K562 (cell line): Measurements from ENCODE around the gene MKNK2. TPM values are rescaled to one million over a fixed set of nuclear protein-coding genes. Genes with fewer than 3 reads are reported as not detected.
A peak's percentile ranks its signal among the peaks of the same experiment; 100 is the strongest.

Experiments
- E2F6 ChIP-seq, 2 experiments: IDR thresholded peaks; 2 replicates each; pipeline ENCODE4 v1.6.1; 2011; ENCODE audit warnings: borderline replicate concordance in 1 of 2, control low read depth in 1 of 2, low read depth in 1 of 2, low read length in 1 of 2, mild to moderate bottlenecking in 1 of 2, mixed read lengths in 1 of 2, moderate library complexity in 1 of 2; ENCODE audit not compliant: insufficient read depth in 1 of 2, insufficient read length in 1 of 2, poor library complexity in 1 of 2, severe bottlenecking in 1 of 2; ENCODE audit errors: extremely low read depth in 1 of 2
- GTF2B ChIP-seq: IDR thresholded peaks from 2 replicates; pipeline ENCODE4 v1.6.1; 2011; ENCODE audit not compliant: insufficient read length; ENCODE audit errors: extremely low read depth
- HDAC8 ChIP-seq: fragments of 450-650 bp; IDR thresholded peaks from 2 replicates; pipeline ENCODE4 v1.6.1; 2016; ENCODE audit warnings: mild to moderate bottlenecking, missing genetic modification characterization, moderate library complexity, missing compliant biosample characterization
- PHB ChIP-seq: fragments of 250-450 bp; sonication (Bioruptor Pico); IDR thresholded peaks from 2 replicates; pipeline ENCODE4 v1.5.0; 2021
- PRDM10 ChIP-seq: fragments of 450-650 bp; IDR thresholded peaks from 2 replicates; pipeline ENCODE4 v1.6.1; 2018; ENCODE audit not compliant: partially characterized antibody
- SRF ChIP-seq, 2 experiments: fragments of 250-450, 450-650 bp in 1 of 2; sonication (Bioruptor Pico) in 1 of 2; sonication (generic) in 1 of 2; formaldehyde crosslinking; IDR thresholded peaks; 2 replicates each; pipeline versions ENCODE4 v1.5.0 to v1.5.1; 2020 to 2022; ENCODE audit warnings: mild to moderate bottlenecking in 1 of 2, missing genetic modification reagents in 1 of 2
- SRSF9 ChIP-seq: fragments of 200-400 bp; formaldehyde crosslinking; IDR thresholded peaks from 2 replicates; pipeline ENCODE4 v1.6.1; 2017; ENCODE audit warnings: low read depth, low read length, borderline replicate concordance
- TEAD1 ChIP-seq, 2 experiments: fragments of 450-650 bp in 1 of 2; sonication (generic) in 1 of 2; formaldehyde crosslinking; IDR thresholded peaks; 2 replicates each; pipeline versions ENCODE4 v1.4.0 to v1.8.0; 2020 to 2022; ENCODE audit warnings: mild to moderate bottlenecking in 2 of 2, missing genetic modification reagents in 1 of 2
- ZNF121 ChIP-seq: sonication (generic); formaldehyde crosslinking; conservative IDR thresholded peaks from 2 replicates; pipeline ENCODE4 v1.8.0; 2022; ENCODE audit warnings: missing genetic modification reagents
- polyA plus RNA-seq, 8 experiments: library from polyadenylated mRNA; depleted of rRNA in 4 of 8; stranded (reverse) in 5 of 8; unstranded in 3 of 8; fragments of >200 nt; fragmentation: Nextera tagmentation in 2 of 8; fragmentation: Illumina TruSeq in 1 of 8; extraction: Ambion mirVana in 2 of 8; extraction: Trizol in 1 of 8; gene quantifications; 2 replicates each; pipeline versions ENCODE4 v1.2.1 to v1.2.3, GENCODE V29; 2011 to 2014; ENCODE audit warnings: inconsistent platforms in 1 of 8, missing spikeins in 1 of 8
- total RNA-seq, 7 experiments: library from RNA; depleted of rRNA in 6 of 7; stranded (reverse); fragments of >200 nt in 6 of 7; fragmentation: Illumina TruSeq in 2 of 7; extraction: Trizol in 2 of 7; gene quantifications; 2 replicates each; pipeline versions ENCODE4 v1.2.1 to v1.2.3, GENCODE V29; 2011 to 2021; ENCODE audit warnings: low replicate concordance in 1 of 7
- TF ChIP-seq, protein P1 (sequence below), 2 experiments: IDR thresholded peaks in 1 of 2; conservative IDR thresholded peaks in 1 of 2; 2 replicates each; pipeline ENCODE4 v1.6.1; 2016; ENCODE audit warnings: low read depth in 2 of 2, mild to moderate bottlenecking in 1 of 2, missing compliant biosample characterization in 1 of 2, missing genetic modification characterization in 1 of 2, moderate library complexity in 1 of 2
- TF ChIP-seq, protein P2 (sequence below), 2 experiments: fragments of 250-450 bp in 1 of 2; fragments of 450-650 bp in 1 of 2; sonication (Bioruptor Pico) in 1 of 2; IDR thresholded peaks; 2 replicates each; pipeline versions ENCODE4 v1.6.1 to v1.8.0; 2016 to 2021; ENCODE audit warnings: mild to moderate bottlenecking in 2 of 2, moderate library complexity in 2 of 2, missing compliant biosample characterization in 1 of 2, missing genetic modification characterization in 1 of 2

The MKNK2 gene
- total and polyA plus RNA-seq, 9 of the 15 experiments (the other 6 are each of a cell fraction or from before 2014, with no cell fraction given), result 5.1 to 191 (median 51.9) TPM

GRCh38 chr19:2061495-2062388, 10.7 kb upstream of the MKNK2 start (continued):
- TF ChIP-seq HDAC8 (no peak), SRSF9 (no peak), TEAD1 (CRISPR knock-in tag; IDR thresholded peaks at IDR 0.05) (no peak), GTF2B (peak; percentile 31), ZNF121 (no peak), SRF (CRISPR knock-in tag; IDR thresholded peaks at IDR 0.05) (no peak), PRDM10 (no peak), E2F6 (IDR thresholded peaks at IDR 0.05; ENCODE audit: borderline replicate concordance in 1 of 2, extremely low read depth in 1 of 2, insufficient read depth in 1 of 2, insufficient read length in 1 of 2, low read depth in 1 of 2, low read length in 1 of 2, poor library complexity in 1 of 2, severe bottlenecking in 1 of 2) (peak in 1 of 2 experiments; percentile 83), PHB (0 out of 2 replicates have a peak, but pooled peaks have one; percentile 54)
- TF ChIP-seq, protein P1, sequence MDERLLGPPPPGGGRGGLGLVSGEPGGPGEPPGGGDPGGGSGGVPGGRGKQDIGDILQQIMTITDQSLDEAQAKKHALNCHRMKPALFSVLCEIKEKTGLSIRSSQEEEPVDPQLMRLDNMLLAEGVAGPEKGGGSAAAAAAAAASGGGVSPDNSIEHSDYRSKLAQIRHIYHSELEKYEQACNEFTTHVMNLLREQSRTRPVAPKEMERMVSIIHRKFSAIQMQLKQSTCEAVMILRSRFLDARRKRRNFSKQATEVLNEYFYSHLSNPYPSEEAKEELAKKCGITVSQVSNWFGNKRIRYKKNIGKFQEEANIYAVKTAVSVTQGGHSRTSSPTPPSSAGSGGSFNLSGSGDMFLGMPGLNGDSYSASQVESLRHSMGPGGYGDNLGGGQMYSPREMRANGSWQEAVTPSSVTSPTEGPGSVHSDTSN (CRISPR knock-in tag; IDR thresholded peaks at IDR 0.05; ENCODE audit: low read depth), result no peak
- TF ChIP-seq, protein P1 (tag; conservative IDR thresholded peaks at IDR 0.05; ENCODE audit: low read depth), result no peak
- TF ChIP-seq, protein P2, sequence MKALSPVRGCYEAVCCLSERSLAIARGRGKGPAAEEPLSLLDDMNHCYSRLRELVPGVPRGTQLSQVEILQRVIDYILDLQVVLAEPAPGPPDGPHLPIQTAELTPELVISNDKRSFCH (CRISPR knock-in tag; IDR thresholded peaks at IDR 0.05), result no peak
- TF ChIP-seq, protein P2 (tag; IDR thresholded peaks at IDR 0.05), result no peak; the same call in 1 of the 2 replicates
